Measurements from ENCODE around the gene THSD4. TPM values are rescaled to one million over a fixed set of nuclear protein-coding genes. Genes with fewer than 3 reads are reported as not detected.

The THSD4 gene
- total RNA-seq, 1 donor from 2014 or later = 66.8 TPM

DNA sequence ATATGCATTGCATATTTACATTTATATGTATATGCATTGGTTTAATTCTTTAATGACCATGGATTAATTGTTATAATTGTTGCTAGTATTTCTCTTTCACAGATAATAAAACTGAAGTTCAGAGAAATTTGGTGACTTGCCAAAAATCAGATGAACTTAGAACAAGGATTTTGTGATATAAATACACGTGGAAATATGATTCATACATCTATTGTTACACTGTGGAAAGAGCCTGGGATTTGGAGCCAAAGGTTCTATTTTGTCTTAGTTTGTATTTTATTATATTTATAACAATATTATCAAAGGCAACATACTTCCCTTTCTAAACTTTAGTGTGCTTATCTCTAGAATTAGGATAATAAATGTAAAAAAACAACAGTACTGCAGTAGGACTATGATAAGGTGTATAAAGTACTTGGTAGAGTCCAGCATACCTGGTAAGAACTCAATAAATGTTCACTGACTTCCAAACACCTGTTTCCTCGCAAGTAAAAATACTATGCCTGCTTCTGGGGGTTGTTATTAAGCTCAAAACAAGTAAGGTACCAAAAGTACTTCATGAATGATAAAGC is 342.9 kb downstream of the THSD4 start:
- Histone ChIP-seq H3K4me3 (no peak overlapping the region), H3K27ac (no peak overlapping the region), H3K4me1 (peaks cover 24% of the 10 kb centered on the region), H3K36me3 (no peaks in the 10 kb centered on the region), H3K27me3 (no peaks in the 10 kb centered on the region), H3K9me3 (no peaks in the 10 kb centered on the region)
- peak in 1 of 2 donors; percentile 75 for TF ChIP-seq POLR2AphosphoS5 (IDR thresholded peaks at IDR 0.05; ENCODE audit: insufficient read depth in 1 of 2, low read depth in 1 of 2)
- no peak for TF ChIP-seq POLR2A (IDR thresholded peaks at IDR 0.05)
- intact Hi-C loops (cut with DNase I) = no loop called here
- no peak for DNase-seq (ENCODE audit: extremely low spot score in 2 of 2)

DNA sequence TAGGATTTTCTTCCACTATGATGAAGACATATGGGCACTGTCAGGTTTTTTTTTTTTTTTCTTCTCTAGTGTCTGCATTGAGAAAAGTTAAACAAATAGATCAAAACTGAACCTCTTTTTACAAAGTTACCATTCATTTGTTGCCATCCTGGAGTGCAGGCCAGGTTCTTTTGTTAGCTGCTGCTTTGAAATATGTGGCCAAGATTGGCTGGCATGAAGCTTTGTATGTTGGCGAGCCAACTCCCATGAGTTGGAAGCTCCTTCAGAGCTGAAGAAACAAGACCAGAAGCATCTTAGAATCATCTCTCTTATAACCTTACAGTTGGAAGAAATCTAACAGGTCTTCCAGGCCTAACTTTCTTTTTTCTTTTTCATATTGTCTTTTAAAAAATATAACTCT is 346.5 kb downstream of the THSD4 start:
- intact Hi-C loops (cut with DNase I) = no loop called here
- peaks cover 13% of the 10 kb centered on the region for H3K4me1 ChIP-seq
- no peak overlapping the region for H3K27ac ChIP-seq
- H3K36me3 ChIP-seq = no peaks in the 10 kb centered on the region
- H3K4me3 ChIP-seq = no peak overlapping the region
- no peak for DNase-seq (ENCODE audit: extremely low spot score in 2 of 2)
- TF ChIP-seq, protein P1, sequence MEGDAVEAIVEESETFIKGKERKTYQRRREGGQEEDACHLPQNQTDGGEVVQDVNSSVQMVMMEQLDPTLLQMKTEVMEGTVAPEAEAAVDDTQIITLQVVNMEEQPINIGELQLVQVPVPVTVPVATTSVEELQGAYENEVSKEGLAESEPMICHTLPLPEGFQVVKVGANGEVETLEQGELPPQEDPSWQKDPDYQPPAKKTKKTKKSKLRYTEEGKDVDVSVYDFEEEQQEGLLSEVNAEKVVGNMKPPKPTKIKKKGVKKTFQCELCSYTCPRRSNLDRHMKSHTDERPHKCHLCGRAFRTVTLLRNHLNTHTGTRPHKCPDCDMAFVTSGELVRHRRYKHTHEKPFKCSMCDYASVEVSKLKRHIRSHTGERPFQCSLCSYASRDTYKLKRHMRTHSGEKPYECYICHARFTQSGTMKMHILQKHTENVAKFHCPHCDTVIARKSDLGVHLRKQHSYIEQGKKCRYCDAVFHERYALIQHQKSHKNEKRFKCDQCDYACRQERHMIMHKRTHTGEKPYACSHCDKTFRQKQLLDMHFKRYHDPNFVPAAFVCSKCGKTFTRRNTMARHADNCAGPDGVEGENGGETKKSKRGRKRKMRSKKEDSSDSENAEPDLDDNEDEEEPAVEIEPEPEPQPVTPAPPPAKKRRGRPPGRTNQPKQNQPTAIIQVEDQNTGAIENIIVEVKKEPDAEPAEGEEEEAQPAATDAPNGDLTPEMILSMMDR (IDR thresholded peaks at IDR 0.05) = no peak
- TF ChIP-seq POLR2AphosphoS5 (IDR thresholded peaks at IDR 0.05; ENCODE audit: insufficient read depth in 1 of 2, low read depth in 1 of 2) (no peak), POLR2A (IDR thresholded peaks at IDR 0.05) (no peak)
- no peaks in the 10 kb centered on the region for H3K27me3 ChIP-seq
- H3K9me3 ChIP-seq = no peaks in the 10 kb centered on the region

DNA sequence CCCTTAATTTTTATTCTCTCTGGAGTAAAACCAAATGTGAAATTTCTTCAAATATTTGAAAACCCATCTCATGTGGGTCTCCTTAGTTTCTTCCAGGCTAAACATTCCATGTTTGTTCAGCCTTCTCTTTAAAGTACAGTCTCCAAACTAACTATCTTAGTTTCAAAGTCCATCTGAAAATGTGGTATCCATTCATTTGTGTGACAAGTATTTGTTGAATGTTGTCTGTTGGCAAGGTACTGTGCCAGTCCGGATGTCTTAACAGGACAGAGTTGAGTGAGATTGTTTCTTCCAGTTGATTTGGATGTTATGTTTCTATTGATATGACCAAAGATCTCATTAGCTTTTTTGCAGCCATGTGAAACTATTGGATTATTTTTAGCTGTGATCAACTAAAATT is 347.4 kb downstream of the THSD4 start:
- TF ChIP-seq POLR2A (IDR thresholded peaks at IDR 0.05) (no peak), POLR2AphosphoS5 (IDR thresholded peaks at IDR 0.05; ENCODE audit: insufficient read depth in 1 of 2, low read depth in 1 of 2) (no peak)
- TF ChIP-seq, protein P1 (IDR thresholded peaks at IDR 0.05) = no peak
- no peak for DNase-seq (ENCODE audit: extremely low spot score in 2 of 2)
- H3K27me3 ChIP-seq = no peaks in the 10 kb centered on the region
- intact Hi-C loops (cut with DNase I) = no loop called here
- H3K36me3 ChIP-seq = no peaks in the 10 kb centered on the region
- no peak overlapping the region for H3K27ac ChIP-seq
- no peak overlapping the region for H3K4me3 ChIP-seq
- no peaks in the 10 kb centered on the region for H3K9me3 ChIP-seq
- peaks cover 13% of the 10 kb centered on the region for H3K4me1 ChIP-seq

DNA sequence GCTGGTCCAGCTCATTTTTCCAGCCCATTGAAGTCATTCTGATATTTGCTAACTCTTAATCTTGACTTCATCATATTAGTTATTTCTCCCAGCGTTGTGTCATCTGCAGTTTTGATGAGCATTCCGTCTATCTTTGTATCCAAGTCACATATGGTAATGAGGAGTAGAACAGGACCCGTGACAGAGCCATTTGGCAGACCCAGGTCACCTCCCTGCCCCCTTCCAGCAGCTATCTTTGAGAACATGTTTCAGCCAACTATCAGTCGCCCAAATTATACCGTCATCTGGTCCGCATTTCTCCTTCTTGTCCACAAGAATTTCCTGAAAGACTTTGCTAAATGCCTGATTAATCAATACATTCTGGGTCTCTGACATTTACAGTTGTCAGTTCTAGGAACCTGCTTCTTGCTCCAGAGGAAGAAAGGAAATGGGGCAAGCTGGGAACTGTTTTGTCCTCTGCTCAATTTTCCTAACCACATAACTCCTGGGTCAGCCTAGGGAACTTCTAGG is 347.9 kb downstream of the THSD4 start:
- DNase-seq (ENCODE audit: extremely low spot score in 2 of 2) = no peak
- no peaks in the 10 kb centered on the region for H3K27me3 ChIP-seq
- no peak for TF ChIP-seq POLR2AphosphoS5 (IDR thresholded peaks at IDR 0.05; ENCODE audit: insufficient read depth in 1 of 2, low read depth in 1 of 2)
- TF ChIP-seq POLR2A (IDR thresholded peaks at IDR 0.05) = no peak
- TF ChIP-seq, protein P1 (IDR thresholded peaks at IDR 0.05) = no peak
- no peaks in the 10 kb centered on the region for H3K9me3 ChIP-seq
- H3K27ac ChIP-seq = no peak overlapping the region
- H3K4me3 ChIP-seq = no peak overlapping the region
- intact Hi-C loops (cut with DNase I) = no loop called here
- H3K36me3 ChIP-seq = no peaks in the 10 kb centered on the region
- peaks cover 13% of the 10 kb centered on the region for H3K4me1 ChIP-seq

DNA sequence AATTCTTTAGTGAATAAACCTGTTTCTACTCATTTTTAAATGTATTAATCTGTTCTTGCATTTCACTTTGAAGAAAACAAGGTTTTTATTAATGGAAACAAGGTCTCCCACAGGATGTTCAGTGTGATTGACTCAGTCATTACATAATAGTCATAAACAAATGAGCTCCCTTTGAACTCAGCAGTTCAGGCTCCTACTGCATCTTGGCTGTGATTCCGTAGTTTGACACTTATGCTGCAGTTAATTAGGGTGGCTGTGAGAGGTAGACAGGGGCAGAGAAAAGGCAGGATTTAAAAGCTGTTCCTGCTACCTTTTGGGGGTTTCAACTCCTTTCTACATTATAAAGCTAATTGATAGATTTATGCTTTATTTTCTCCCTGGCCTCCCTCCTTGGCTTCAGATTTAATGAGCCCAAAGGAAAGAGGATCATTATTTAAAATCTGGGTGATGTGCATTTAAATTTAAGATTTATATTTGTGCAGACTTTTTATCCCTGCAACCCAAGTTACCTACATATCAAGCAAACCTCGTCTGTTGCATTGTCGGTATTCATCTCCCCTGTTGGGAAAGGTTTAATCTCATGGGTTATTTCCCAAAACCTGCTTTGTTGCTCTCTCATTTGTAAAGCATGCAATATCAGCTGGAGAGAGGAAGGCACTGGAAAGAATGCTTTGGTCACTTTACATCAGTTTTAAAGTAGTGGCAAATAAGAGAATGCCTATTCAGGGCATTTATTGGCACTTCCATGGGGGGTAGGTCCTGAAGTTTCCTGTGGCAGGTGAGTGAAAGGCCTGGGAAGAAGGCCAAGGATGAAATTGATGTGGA is 350.1 kb downstream of the THSD4 start:
- no peak overlapping the region for H3K4me3 ChIP-seq
- no peaks in the 10 kb centered on the region for H3K27me3 ChIP-seq
- peaks cover 13% of the 10 kb centered on the region for H3K4me1 ChIP-seq
- H3K36me3 ChIP-seq = no peaks in the 10 kb centered on the region
- DNase-seq (ENCODE audit: extremely low spot score in 2 of 2) = no peak
- TF ChIP-seq, protein P1 (IDR thresholded peaks at IDR 0.05) = no peak
- TF ChIP-seq POLR2AphosphoS5 (IDR thresholded peaks at IDR 0.05; ENCODE audit: insufficient read depth in 1 of 2, low read depth in 1 of 2) = no peak
- TF ChIP-seq POLR2A (IDR thresholded peaks at IDR 0.05) = no peak
- H3K9me3 ChIP-seq = no peaks in the 10 kb centered on the region
- no peak overlapping the region for H3K27ac ChIP-seq
- intact Hi-C loops (cut with DNase I) = no loop called here
